ENCODE results near the gene ADCY3.

DNA sequence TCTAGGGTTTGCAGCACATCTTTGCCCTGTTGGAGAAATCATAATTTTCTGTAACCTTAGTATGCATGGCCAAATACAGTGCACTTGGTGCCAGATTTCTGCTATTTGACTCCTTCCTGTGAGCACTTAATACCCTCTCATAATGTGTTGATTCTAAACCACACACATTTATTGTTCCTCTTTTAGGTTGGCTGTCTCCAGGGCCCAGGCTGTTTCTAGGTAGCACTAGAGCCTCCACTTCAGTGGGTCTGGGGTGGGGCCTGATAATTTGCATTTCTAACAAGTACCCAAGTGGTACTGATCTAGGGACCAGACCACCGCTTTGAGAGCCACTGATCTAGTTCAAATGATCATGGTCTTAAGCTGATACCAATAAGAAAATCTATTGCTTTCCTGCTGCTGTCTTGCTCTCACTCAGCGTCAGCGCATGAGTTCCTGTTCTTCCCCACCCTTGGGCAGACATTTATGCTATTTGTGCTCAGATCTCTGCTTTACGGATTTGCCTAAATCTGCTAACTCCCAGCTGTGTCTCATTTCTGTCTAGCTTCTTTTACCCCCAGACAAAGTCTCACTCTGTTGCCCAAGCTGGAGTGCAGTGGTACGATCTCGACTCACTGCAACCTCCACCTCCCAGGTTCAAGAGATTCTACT lies 134.2 kb downstream of the ADCY3 start:
- TF ChIP-seq, protein P1, sequence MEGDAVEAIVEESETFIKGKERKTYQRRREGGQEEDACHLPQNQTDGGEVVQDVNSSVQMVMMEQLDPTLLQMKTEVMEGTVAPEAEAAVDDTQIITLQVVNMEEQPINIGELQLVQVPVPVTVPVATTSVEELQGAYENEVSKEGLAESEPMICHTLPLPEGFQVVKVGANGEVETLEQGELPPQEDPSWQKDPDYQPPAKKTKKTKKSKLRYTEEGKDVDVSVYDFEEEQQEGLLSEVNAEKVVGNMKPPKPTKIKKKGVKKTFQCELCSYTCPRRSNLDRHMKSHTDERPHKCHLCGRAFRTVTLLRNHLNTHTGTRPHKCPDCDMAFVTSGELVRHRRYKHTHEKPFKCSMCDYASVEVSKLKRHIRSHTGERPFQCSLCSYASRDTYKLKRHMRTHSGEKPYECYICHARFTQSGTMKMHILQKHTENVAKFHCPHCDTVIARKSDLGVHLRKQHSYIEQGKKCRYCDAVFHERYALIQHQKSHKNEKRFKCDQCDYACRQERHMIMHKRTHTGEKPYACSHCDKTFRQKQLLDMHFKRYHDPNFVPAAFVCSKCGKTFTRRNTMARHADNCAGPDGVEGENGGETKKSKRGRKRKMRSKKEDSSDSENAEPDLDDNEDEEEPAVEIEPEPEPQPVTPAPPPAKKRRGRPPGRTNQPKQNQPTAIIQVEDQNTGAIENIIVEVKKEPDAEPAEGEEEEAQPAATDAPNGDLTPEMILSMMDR (IDR thresholded peaks at IDR 0.05; ENCODE audit: borderline replicate concordance, extremely low read depth, low read length, poor library complexity, severe bottlenecking) = no peak
- no peak for TF ChIP-seq EZH2 (IDR thresholded peaks at IDR 0.05; ENCODE audit: borderline replicate concordance, low read depth, low read length, severe bottlenecking)

Data from DND-41 (cell line).